Fibroblast of the aortic adventitia (primary cell): Measurements from ENCODE around the gene GUCA1A. TPM values are rescaled to one million over a fixed set of nuclear protein-coding genes. Genes with fewer than 3 reads are reported as not detected.

Experiments used
- DNase-seq: peaks from one replicate; pipeline ENCODE4 v3.0.0-alpha.2; 2010; ENCODE audit warnings: low read depth
- H3K4me3 ChIP-seq: 2 replicates; pipeline ENCODE4 v1.5.1; 2011; ENCODE audit warnings: low read depth, mild to moderate bottlenecking, control low read depth, low read length, moderate library complexity
- CTCF ChIP-seq: IDR thresholded peaks from 2 replicates; pipeline ENCODE4 v1.5.1; 2011; ENCODE audit warnings: mild to moderate bottlenecking, low read length, control low read depth, inconsistent platforms; ENCODE audit not compliant: insufficient read depth
- total RNA-seq: library from RNA; depleted of rRNA; stranded (reverse); fragments of >200 nt; gene quantifications from 2 replicates; pipeline ENCODE4 v1.2.3, GENCODE V29; 2012; ENCODE audit warnings: low replicate concordance

Gene GUCA1A
- not detected in 2 replicates for total RNA-seq

- no peak within 1 kb of the TSS for H3K4me3 ChIP-seq
- no peak for DNase-seq
- TF ChIP-seq CTCF, result no peak
These were observed at the start of gene GUCA1A for GRCh38 chr6:42173101-42173500. TSS of gene GUCA1A (plus strand) at chr6:42173364. CDS start at chr6:42173614, 250 bp downstream.

DNA sequence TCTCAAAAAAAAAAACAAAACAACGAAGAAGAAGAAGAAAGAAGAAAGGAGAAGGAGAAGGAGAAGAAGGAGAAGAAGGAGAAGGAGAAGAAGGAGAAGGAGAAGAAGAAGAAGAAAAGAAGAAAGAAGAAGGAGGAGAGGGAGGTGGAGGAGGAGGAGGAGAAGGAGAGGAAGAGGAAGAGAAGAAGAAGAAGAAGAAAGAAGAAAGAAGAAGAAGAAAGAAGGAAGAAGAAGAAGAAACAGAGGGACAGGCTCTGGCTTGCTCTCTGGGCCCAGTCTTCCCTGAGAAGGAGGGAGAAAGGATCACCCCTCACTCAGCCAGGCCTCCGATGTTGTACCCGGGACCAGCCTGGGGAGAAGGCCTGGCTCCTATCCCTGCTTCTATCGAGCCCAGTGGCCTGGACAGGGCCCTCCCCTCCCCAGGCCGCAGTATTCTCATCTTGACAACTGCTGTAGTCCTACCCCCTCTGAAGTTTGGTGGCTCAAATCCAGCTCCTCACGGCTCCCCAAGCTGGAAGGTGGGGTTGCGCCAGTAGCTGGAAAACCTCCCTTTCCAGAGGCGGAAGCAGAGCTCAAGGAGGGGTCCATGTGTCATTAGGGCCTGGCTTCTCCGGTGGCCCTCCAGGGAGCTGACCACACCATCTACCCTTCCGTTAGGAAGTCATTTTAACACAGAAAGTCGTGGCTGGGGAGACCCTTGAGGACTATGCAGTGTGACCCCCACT lies 49.6 kb upstream of the GUCA1A start:
- no peak for TF ChIP-seq CTCF
- DNase-seq, result no peak
- no peak overlapping the region for H3K4me3 ChIP-seq

GRCh38 chr6:42124223-42124836 lies 48.8 kb upstream of the GUCA1A start:
- no peak for DNase-seq
- TF ChIP-seq CTCF, result no peak
- H3K4me3 ChIP-seq, result no peak overlapping the region

DNA sequence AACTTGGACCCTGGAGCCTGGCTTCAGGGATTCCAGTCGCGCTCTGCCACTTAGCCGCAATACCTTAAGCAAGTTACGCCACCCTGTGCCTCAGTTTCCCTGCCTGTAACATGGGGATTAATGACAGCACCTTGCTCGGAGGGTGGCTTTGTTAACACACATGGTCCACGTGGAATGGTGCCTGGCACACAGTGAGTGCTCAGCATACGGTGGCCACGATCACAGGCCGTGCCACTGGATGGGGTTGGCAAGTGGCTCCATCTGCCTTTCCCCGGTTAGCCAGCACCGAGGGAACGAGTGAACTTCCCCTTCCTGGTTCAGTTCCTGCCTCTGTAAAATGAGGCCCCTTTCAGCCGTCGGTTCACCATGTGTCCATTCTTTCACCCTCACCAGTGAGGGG lies 47.9 kb upstream of the GUCA1A start:
- DNase-seq, result no peak
- no peak for TF ChIP-seq CTCF
- H3K4me3 ChIP-seq, result no peak overlapping the region

DNA sequence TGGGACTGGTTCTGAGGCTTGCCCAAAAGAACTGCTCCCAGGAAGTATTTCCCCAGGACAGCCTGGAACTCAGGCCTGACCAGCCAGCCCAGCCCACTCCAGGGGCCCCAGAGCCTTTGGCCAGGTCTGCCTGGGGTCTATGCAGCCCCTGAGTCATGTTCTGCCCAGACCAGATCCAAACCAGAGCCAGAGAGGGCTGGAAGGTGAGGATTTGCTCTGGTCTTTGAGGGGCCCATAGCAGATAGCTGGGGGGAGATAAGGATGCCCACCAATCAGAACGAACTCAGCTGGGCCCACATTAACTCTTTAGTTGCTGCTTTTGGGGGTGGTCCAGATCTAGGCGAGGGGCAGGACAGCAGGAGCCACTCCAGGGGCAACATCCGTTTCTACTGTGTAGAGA lies 47.5 kb upstream of the GUCA1A start:
- no peak overlapping the region for H3K4me3 ChIP-seq
- no peak for TF ChIP-seq CTCF
- DNase-seq, result no peak

- TF ChIP-seq CTCF, result no peak
- DNase-seq, result no peak
- no peak overlapping the region for H3K4me3 ChIP-seq
These were observed 44.5 kb upstream of the GUCA1A start for GRCh38 chr6:42128460-42129359.
